Measurements from ENCODE around the gene GPBP1L1. TPM values are rescaled to one million over a fixed set of nuclear protein-coding genes. Genes with fewer than 3 reads are reported as not detected.
A peak's percentile ranks its signal among the peaks of the same experiment; 100 is the strongest.

The GPBP1L1 gene
- total and polyA plus RNA-seq, 9 of the 15 experiments (the other 6 are each of a cell fraction or from before 2014, with no cell fraction given), result 86.0 to 216 (median 138) TPM

DNA sequence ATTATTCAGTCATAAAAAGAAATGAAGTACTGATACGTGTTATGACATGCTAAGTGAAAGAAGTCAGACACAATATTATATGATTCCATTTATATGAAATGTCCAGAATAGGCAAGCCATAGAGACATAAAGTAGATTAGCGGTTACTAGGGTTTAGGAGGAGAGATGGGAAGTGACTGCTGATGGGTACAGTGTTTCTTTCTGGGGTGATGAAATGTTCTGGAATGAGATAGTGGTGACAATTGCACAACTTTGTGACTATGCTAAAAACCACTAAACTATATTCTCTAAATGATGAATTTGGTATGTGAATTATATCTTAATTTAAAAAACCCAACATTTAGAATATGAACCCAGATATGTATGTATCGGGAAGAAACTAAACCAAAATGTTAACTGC lies 36.5 kb upstream of the GPBP1L1 start (continued):
- TF ChIP-seq, protein P1, sequence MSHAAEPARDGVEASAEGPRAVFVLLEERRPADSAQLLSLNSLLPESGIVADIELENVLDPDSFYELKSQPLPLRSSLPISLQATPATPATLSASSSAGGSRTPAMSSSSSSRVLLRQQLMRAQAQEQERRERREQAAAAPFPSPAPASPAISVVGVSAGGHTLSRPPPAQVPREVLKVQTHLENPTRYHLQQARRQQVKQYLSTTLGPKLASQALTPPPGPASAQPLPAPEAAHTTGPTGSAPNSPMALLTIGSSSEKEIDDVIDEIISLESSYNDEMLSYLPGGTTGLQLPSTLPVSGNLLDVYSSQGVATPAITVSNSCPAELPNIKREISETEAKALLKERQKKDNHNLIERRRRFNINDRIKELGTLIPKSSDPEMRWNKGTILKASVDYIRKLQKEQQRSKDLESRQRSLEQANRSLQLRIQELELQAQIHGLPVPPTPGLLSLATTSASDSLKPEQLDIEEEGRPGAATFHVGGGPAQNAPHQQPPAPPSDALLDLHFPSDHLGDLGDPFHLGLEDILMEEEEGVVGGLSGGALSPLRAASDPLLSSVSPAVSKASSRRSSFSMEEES (CRISPR knock-in tag; IDR thresholded peaks at IDR 0.05), result no peak
- TF ChIP-seq, protein P2, sequence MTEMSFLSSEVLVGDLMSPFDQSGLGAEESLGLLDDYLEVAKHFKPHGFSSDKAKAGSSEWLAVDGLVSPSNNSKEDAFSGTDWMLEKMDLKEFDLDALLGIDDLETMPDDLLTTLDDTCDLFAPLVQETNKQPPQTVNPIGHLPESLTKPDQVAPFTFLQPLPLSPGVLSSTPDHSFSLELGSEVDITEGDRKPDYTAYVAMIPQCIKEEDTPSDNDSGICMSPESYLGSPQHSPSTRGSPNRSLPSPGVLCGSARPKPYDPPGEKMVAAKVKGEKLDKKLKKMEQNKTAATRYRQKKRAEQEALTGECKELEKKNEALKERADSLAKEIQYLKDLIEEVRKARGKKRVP (CRISPR knock-in tag; IDR thresholded peaks at IDR 0.05), result no peak
- TF ChIP-seq, protein P3, sequence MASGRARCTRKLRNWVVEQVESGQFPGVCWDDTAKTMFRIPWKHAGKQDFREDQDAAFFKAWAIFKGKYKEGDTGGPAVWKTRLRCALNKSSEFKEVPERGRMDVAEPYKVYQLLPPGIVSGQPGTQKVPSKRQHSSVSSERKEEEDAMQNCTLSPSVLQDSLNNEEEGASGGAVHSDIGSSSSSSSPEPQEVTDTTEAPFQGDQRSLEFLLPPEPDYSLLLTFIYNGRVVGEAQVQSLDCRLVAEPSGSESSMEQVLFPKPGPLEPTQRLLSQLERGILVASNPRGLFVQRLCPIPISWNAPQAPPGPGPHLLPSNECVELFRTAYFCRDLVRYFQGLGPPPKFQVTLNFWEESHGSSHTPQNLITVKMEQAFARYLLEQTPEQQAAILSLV (tag; IDR thresholded peaks at IDR 0.05), result peak; percentile 54; the same call in 1 of the 2 replicates
- TF ChIP-seq RBM25 (IDR thresholded peaks at IDR 0.05; ENCODE audit: low read depth, low read length, severe bottlenecking) (no peak), CEBPB (tag; IDR thresholded peaks at IDR 0.05) (peak; percentile 99), NR1H2 (CRISPR knock-in tag; IDR thresholded peaks at IDR 0.05) (no peak), RUNX1 (IDR thresholded peaks at IDR 0.05; ENCODE audit: low read depth) (no peak), NCOA2 (IDR thresholded peaks at IDR 0.05; ENCODE audit: partially characterized antibody in 2 of 2) (peak in 1 of 2 experiments; percentile 30), ATF1 (CRISPR knock-in tag; IDR thresholded peaks at IDR 0.05) (no peak), ATF1 (tag; IDR thresholded peaks at IDR 0.05) (no peak), DPF2 (IDR thresholded peaks at IDR 0.05) (peak; percentile 73)
- TF ChIP-seq, protein P4, sequence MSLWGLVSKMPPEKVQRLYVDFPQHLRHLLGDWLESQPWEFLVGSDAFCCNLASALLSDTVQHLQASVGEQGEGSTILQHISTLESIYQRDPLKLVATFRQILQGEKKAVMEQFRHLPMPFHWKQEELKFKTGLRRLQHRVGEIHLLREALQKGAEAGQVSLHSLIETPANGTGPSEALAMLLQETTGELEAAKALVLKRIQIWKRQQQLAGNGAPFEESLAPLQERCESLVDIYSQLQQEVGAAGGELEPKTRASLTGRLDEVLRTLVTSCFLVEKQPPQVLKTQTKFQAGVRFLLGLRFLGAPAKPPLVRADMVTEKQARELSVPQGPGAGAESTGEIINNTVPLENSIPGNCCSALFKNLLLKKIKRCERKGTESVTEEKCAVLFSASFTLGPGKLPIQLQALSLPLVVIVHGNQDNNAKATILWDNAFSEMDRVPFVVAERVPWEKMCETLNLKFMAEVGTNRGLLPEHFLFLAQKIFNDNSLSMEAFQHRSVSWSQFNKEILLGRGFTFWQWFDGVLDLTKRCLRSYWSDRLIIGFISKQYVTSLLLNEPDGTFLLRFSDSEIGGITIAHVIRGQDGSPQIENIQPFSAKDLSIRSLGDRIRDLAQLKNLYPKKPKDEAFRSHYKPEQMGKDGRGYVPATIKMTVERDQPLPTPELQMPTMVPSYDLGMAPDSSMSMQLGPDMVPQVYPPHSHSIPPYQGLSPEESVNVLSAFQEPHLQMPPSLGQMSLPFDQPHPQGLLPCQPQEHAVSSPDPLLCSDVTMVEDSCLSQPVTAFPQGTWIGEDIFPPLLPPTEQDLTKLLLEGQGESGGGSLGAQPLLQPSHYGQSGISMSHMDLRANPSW (CRISPR knock-in tag; IDR thresholded peaks at IDR 0.05), result no peak
- TF ChIP-seq, protein P5, sequence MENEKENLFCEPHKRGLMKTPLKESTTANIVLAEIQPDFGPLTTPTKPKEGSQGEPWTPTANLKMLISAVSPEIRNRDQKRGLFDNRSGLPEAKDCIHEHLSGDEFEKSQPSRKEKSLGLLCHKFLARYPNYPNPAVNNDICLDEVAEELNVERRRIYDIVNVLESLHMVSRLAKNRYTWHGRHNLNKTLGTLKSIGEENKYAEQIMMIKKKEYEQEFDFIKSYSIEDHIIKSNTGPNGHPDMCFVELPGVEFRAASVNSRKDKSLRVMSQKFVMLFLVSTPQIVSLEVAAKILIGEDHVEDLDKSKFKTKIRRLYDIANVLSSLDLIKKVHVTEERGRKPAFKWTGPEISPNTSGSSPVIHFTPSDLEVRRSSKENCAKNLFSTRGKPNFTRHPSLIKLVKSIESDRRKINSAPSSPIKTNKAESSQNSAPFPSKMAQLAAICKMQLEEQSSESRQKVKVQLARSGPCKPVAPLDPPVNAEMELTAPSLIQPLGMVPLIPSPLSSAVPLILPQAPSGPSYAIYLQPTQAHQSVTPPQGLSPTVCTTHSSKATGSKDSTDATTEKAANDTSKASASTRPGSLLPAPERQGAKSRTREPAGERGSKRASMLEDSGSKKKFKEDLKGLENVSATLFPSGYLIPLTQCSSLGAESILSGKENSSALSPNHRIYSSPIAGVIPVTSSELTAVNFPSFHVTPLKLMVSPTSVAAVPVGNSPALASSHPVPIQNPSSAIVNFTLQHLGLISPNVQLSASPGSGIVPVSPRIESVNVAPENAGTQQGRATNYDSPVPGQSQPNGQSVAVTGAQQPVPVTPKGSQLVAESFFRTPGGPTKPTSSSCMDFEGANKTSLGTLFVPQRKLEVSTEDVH (IDR thresholded peaks at IDR 0.05; ENCODE audit: low read depth, partially characterized antibody), result no peak
- TF ChIP-seq, protein P6, sequence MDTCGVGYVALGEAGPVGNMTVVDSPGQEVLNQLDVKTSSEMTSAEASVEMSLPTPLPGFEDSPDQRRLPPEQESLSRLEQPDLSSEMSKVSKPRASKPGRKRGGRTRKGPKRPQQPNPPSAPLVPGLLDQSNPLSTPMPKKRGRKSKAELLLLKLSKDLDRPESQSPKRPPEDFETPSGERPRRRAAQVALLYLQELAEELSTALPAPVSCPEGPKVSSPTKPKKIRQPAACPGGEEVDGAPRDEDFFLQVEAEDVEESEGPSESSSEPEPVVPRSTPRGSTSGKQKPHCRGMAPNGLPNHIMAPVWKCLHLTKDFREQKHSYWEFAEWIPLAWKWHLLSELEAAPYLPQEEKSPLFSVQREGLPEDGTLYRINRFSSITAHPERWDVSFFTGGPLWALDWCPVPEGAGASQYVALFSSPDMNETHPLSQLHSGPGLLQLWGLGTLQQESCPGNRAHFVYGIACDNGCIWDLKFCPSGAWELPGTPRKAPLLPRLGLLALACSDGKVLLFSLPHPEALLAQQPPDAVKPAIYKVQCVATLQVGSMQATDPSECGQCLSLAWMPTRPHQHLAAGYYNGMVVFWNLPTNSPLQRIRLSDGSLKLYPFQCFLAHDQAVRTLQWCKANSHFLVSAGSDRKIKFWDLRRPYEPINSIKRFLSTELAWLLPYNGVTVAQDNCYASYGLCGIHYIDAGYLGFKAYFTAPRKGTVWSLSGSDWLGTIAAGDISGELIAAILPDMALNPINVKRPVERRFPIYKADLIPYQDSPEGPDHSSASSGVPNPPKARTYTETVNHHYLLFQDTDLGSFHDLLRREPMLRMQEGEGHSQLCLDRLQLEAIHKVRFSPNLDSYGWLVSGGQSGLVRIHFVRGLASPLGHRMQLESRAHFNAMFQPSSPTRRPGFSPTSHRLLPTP (IDR thresholded peaks at IDR 0.05; ENCODE audit: borderline replicate concordance, extremely low read depth, insufficient read length), result no peak

Data from K562 (cell line).